HG03571 (cell line): ENCODE data around the gene OR52K1.
"Not testable (repeated sequence)": the region's sequence is repeated elsewhere in the genome, so short reads cannot be mapped to it uniquely, and the experiment has no call there.

Experiments
- ATAC-seq: cut with Tn5 transposase; IDR thresholded peaks from one replicate; pipeline ENCODE4 v1.9.1; 2021; ENCODE audit not compliant: unreplicated experiment

The OR52K1 gene

GRCh38 chr11:4491405-4491804 is 9.0 kb downstream of the OR52K1 start:
- not testable (repeated sequence) for ATAC-seq

DNA sequence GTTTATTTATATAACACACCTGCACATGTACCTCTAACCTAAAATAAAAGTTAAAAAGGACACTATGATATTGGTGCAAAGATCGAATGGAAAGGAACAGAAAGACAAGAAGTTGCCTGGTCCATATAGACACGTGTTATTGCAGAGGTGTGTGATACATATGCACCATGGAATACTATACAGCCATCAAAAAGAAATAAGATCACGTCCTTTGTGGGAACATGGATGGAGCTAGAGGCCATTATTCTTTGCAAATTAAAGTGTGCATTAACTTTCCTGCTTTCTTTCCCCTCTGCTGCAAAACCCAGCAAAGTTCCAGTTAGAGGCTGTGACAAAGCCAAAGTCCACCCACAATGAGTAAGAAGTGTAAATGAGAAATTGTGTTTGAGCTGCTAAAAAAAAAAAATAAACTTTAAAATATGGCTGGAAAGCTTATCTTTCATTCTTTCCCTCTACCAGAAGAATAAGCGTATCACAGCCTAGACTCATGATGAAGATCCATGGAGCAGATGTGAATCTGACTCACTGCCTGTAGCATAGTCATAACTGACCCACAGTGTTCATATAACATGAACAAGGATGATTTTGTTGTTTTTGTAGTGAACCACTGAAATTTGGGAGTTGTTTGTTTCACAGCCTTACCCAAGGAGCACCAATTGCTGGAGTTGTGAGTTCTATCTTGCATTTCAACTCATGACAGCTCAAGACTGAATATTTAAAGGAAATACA is 9.6 kb downstream of the OR52K1 start:
- no peak for ATAC-seq

DNA sequence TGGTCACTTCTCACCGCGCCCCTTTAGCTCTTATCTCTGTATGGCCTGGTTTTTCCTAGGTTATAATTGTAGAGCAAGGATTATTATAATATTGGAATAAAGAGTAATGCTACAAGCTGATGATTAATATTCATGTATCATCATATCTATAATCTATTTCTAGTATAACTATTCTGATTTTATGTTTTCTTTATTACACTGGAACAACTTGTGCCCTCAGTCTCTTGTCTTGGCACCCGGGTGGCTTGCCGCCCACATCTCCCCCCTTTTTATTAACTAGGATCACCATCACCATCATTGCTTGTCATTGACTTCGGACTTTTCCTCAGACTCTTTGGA is 11.0 kb downstream of the OR52K1 start:
- no peak for ATAC-seq

- ATAC-seq = no peak
Measured at GRCh38 chr11:4495487-4495886, 13.0 kb downstream of the OR52K1 start.

GRCh38 chr11:4495986-4496385 is 13.5 kb downstream of the OR52K1 start:
- no peak for ATAC-seq

DNA sequence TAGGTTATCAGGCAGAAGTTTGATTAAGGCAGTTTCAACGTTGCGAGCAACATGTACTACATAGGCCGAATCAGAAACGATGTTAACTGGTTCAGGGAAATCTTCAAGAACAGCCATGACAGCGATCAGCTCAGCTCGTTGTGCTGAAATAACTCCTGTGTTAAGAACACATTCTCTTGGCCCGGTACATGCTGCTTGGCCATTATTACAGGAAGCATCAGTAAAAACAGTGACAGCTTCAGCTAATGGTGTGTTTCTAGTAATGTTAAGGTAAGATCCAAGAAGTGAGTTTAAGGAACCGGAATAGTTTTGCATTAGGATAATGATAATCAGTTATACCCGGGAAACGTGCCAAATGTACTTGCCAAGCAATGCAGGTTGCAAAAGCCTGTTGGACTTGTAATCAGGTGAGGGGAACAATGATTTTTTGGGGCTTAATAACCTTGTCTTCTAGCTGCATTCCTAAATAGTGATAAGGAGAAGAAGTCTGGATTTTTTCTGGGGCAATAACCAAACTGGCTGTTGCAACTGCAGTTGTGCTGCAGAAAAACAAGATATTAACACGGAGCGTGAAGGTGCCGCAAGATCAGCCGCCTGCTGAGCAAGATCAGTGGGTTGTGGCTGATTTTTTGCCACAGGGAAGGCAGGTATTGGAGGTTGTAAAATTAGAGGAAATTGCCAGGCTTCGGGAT is 14.3 kb downstream of the OR52K1 start:
- no peak for ATAC-seq

DNA sequence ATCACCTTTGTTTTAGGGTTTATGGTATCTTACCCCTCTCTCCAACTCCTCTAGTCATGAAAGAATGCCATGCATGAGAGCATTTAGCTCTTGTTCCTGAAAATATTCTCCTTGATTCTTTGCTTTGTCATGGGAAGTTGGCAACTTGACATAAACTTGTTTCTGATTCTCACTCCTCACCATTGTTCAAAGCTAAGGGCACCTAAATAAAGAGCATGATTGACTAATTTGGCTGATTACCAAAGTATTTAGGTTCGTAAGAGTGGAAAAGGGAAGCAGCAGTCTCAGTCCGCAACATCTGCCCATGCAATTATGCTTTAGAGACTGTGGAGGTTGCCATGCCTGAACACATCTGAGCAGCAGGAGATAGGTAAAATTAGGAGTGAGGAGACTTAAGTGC is 26.4 kb downstream of the OR52K1 start:
- no peak for ATAC-seq

DNA sequence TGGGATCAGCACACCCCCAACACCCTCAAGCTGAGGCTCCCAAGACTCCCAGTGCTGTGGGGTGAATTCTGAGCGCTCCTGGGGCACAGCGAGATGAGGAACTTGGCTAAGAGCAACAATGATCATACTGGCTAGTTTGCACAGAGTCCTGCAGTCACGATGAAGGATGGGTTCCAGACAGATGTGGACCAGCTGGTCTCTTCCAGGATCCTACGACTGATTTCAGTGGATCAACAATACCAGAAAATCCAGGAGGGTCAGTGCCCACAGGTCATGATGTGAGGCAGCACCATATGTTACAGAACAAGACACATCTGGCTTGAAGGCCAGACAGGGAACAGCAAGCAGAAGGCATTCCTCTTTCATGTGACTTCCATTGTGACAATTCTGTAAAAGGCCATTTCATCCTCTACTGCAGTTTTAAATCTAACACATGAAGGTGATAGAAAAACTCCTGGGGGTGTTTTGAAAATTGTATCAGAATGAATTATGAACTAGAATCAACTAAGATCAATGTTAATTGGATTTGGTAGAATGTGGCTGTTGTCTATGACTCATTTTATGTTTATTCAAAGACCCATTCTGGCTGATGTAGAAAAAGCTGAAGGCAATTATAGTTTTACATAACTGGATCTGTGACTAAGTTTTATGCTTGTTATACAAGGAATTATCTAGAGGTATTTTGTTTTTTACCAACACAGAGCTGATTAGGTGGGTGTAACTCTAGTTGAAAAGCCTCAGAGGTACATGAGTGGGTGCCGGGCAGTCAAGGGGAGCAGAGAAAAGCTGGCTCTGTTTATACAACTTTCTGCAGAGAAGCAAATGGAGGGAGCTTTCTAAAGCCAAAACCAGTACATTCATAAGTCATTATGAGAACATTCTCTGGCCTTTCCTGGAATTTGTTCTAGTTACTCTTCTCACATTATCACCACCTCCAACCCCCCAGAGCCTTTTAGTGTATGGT is 29.1 kb downstream of the OR52K1 start:
- no peak for ATAC-seq

DNA sequence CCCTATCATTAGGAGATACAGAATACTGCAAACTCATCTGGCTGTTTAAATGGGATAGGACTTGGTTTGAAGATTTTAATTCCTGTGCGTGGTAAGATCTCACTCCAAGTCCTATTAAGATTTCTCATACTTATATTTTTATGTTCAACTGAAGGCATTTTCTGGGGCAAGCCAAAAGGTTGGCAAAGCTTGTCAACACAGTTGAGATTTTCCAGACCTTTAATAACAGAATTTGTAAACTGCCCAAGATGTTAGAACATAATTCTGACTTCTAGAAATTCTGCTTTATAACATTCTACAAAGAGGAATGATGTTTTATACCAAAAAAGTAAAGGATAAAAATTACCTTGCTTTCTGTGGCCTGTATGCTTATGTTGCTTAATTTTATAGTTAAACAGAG is 31.8 kb downstream of the OR52K1 start:
- ATAC-seq = no peak

- ATAC-seq = no peak
Measured at GRCh38 chr11:4522339-4522738, 39.9 kb downstream of the OR52K1 start.

DNA sequence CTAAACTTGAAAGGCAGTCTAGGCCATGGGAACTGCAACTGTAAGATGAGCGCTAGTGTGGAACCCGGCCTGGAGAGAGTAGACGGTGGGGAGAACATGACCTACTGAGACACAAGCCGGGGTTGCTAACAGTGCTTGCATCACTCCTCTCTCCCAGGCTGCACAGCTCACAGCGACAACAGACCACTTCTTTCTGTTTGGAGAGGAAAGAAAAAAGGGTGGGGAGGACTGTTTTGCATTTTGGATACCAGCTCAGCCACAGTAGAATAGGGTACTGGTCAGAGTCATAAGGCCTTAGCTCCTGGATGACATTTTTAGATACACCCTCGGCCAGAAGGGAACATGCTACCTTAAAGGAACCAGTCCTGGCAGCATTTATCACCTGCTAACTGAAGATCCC is 40.3 kb downstream of the OR52K1 start:
- no peak for ATAC-seq

DNA sequence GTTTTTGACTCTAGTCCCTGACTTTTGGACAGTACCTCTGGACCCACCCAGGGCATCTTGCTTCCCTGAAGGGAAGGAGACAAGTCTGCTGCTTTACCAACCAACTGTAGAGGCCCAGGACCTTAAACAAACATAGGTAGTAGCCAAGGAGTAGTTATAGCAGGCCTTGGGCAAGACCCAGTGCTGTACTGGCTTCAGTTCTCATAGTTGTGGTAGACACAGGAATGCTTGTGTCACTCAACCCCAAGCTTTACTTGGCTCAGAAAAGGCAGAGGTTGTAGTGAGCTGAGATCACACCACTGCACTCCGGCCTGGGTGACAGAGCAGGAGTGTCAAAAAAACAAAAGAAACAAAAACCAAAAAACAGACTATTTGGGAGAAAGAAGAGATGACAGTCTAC is 41.2 kb downstream of the OR52K1 start:
- no peak for ATAC-seq

- ATAC-seq = no peak
Measured at GRCh38 chr11:4527926-4528325, 45.5 kb downstream of the OR52K1 start.

- ATAC-seq = not testable (repeated sequence)
Measured at GRCh38 chr11:4531686-4532085, 49.2 kb downstream of the OR52K1 start.

DNA sequence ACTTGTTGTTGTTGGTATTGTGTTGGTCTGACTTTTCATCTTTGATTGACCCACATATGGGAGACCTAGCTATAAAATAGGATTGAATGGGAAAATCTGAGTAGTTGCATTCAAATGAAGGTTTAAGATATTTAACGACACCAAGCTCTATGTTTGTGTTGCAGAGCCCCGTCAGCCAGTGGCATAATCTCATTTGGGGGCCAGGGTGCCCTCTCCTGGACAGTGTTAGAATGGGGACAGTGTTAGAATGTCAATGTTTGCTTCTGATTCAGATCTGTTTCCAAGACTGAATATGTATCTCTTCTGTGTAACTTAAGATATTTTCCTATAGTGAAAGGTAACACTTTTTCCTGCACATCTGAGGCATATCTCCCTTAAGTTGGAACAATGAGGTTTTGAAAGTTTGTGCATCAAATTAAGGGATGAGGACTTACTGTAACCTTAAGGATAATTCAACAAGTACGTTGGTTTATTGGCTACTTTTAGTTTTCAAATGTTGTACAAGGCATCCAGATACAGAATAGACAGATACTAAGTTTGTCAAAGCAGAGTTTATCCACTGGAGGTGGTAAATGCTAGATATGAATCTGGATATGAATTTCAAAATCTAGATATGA is 57.3 kb downstream of the OR52K1 start:
- no peak for ATAC-seq

GRCh38 chr11:4541071-4541470 is 58.6 kb downstream of the OR52K1 start:
- ATAC-seq = no peak
